ENCODE results near the gene PPP6R1. TPM values are rescaled to one million over a fixed set of nuclear protein-coding genes. Genes with fewer than 3 reads are reported as not detected.

Gene PPP6R1
- total and polyA plus RNA-seq, 4 donors, result 37.3 to 86.3 (median 48.1) TPM

GRCh38 chr19:55253842-55254624, 4.8 kb downstream of the PPP6R1 start:
- Histone ChIP-seq H3K9ac (ENCODE audit: insufficient read depth in 1 of 2, low read length in 2 of 2) (no peak overlapping the region), H3K27me3 (ENCODE audit: control insufficient read depth in 3 of 3, insufficient read depth in 3 of 3, low read length in 2 of 3) (no peaks in the 10 kb centered on the region), H3K27ac (ENCODE audit: low read depth in 1 of 2, low read length in 1 of 2) (peak overlapping the region in 1 of 2 donors; percentile 75), H3K4me1 (ENCODE audit: control insufficient read depth in 5 of 5, insufficient read depth in 5 of 5, low read length in 5 of 5) (peaks cover 6 to 35% (median 9%) of the 10 kb centered on the region in 5 donors), H3K9me3 (ENCODE audit: control insufficient read depth in 4 of 4, insufficient read depth in 3 of 4, low read length in 3 of 4) (no peaks in the 10 kb centered on the region), H3K36me3 (ENCODE audit: control insufficient read depth in 4 of 4, insufficient read depth in 4 of 4, low read length in 4 of 4) (peaks cover 0 to 11% (median 4%) of the 10 kb centered on the region in 4 donors), H3K4me3 (no peak overlapping the region)
- WGBS, 2 donors, result 27 to 58% methylated on average over 23 of the region's 23 CpGs
- ATAC-seq (ENCODE audit: insufficient read depth, low FRiP score) (no peak), DNase-seq (no peak)
- TF ChIP-seq CTCF (IDR thresholded peaks at IDR 0.05; ENCODE audit: control extremely low read depth, extremely low read depth), result no peak

GRCh38 chr19:55252760-55253663, 5.8 kb downstream of the PPP6R1 start:
- no peak overlapping the region for H3K4me3 ChIP-seq
- DNase-seq, result no peak
- no peaks in the 10 kb centered on the region for H3K9me3 ChIP-seq (ENCODE audit: control insufficient read depth in 4 of 4, insufficient read depth in 3 of 4, low read length in 3 of 4)

GRCh38 chr19:55251341-55252081, 7.3 kb downstream of the PPP6R1 start:
- Histone ChIP-seq H3K4me1 (ENCODE audit: control insufficient read depth in 5 of 5, insufficient read depth in 5 of 5, low read length in 5 of 5) (peaks cover 0 to 33% (median 9%) of the 10 kb centered on the region in 5 donors), H3K27me3 (ENCODE audit: control insufficient read depth in 3 of 3, insufficient read depth in 3 of 3, low read length in 2 of 3) (no peaks in the 10 kb centered on the region), H3K9me3 (ENCODE audit: control insufficient read depth in 4 of 4, insufficient read depth in 3 of 4, low read length in 3 of 4) (no peaks in the 10 kb centered on the region), H3K9ac (ENCODE audit: insufficient read depth in 1 of 2, low read length in 2 of 2) (no peak overlapping the region), H3K36me3 (ENCODE audit: control insufficient read depth in 4 of 4, insufficient read depth in 4 of 4, low read length in 4 of 4) (peaks cover 0 to 13% (median 5%) of the 10 kb centered on the region in 4 donors), H3K27ac (ENCODE audit: low read depth in 1 of 2, low read length in 1 of 2) (no peak overlapping the region), H3K4me3 (no peak overlapping the region)
- TF ChIP-seq CTCF (IDR thresholded peaks at IDR 0.05; ENCODE audit: control extremely low read depth, extremely low read depth), result no peak
- DNase-seq (no peak), ATAC-seq (ENCODE audit: insufficient read depth, low FRiP score) (no peak)
- WGBS, 2 donors, result 34 to 54% methylated on average over 19 of the region's 19 CpGs

More at GRCh38 chr19:55252760-55253663, 5.8 kb downstream of the PPP6R1 start:
- H3K27ac ChIP-seq (ENCODE audit: low read depth in 1 of 2, low read length in 1 of 2), result no peak overlapping the region
- no peaks in the 10 kb centered on the region for H3K27me3 ChIP-seq (ENCODE audit: control insufficient read depth in 3 of 3, insufficient read depth in 3 of 3, low read length in 2 of 3)
- peaks cover 6 to 39% (median 9%) of the 10 kb centered on the region in 5 donors for H3K4me1 ChIP-seq (ENCODE audit: control insufficient read depth in 5 of 5, insufficient read depth in 5 of 5, low read length in 5 of 5)
- H3K9ac ChIP-seq (ENCODE audit: insufficient read depth in 1 of 2, low read length in 2 of 2), result no peak overlapping the region
- peaks cover 0 to 11% (median 4%) of the 10 kb centered on the region in 4 donors for H3K36me3 ChIP-seq (ENCODE audit: control insufficient read depth in 4 of 4, insufficient read depth in 4 of 4, low read length in 4 of 4)
- no peak for TF ChIP-seq CTCF (IDR thresholded peaks at IDR 0.05; ENCODE audit: control extremely low read depth, extremely low read depth)
- ATAC-seq (ENCODE audit: insufficient read depth, low FRiP score), result no peak
- 60 to 77% methylated on average over 21 of the region's 21 CpGs for WGBS, 2 donors
